Activated T-helper 17 cell treated with anti-CD3 and anti-CD28 coated beads, Interleukin-2, amount 50 U/mL, for 72 hours (primary cell): ENCODE data around the gene FBP1. TPM values are rescaled to one million over a fixed set of nuclear protein-coding genes. Genes with fewer than 3 reads are reported as not detected.
A peak's percentile ranks its signal among the peaks of the same experiment; 100 is the strongest.

ENCODE experiments used
- ATAC-seq: fragments of 150-1000 bp; cut with Tn5 transposase; replicated peaks from 2 replicates; pipeline ENCODE4 v1.10.0; 2021; ENCODE audit warnings: mild to moderate bottlenecking, moderate library complexity
- H3K27ac Mint-ChIP-seq: one replicate; pipeline ENCODE4 v1.8.0; 2022; ENCODE audit warnings: mixed read lengths
- H3K27me3 Mint-ChIP-seq: one replicate; pipeline ENCODE4 v1.8.0; 2022; ENCODE audit warnings: mixed read lengths
- H3K36me3 Mint-ChIP-seq: one replicate; pipeline ENCODE4 v1.8.0; 2022; ENCODE audit warnings: low read depth, mild to moderate bottlenecking, mixed read lengths
- H3K4me1 Mint-ChIP-seq: one replicate; pipeline ENCODE4 v1.8.0; 2022; ENCODE audit warnings: mixed read lengths
- H3K4me3 Mint-ChIP-seq: one replicate; pipeline ENCODE4 v1.8.0; 2022; ENCODE audit warnings: mild to moderate bottlenecking, mixed read lengths
- H3K9me3 Mint-ChIP-seq: one replicate; pipeline ENCODE4 v1.8.0; 2022; ENCODE audit warnings: mixed read lengths
- total RNA-seq, 2 donors: library from RNA; stranded (reverse); gene quantifications; one replicate each; pipeline ENCODE4 v1.2.3, GENCODE V29; 2022

Gene FBP1
- total RNA-seq = under 1 TPM; 0.50 to 0.85 TPM

DNA sequence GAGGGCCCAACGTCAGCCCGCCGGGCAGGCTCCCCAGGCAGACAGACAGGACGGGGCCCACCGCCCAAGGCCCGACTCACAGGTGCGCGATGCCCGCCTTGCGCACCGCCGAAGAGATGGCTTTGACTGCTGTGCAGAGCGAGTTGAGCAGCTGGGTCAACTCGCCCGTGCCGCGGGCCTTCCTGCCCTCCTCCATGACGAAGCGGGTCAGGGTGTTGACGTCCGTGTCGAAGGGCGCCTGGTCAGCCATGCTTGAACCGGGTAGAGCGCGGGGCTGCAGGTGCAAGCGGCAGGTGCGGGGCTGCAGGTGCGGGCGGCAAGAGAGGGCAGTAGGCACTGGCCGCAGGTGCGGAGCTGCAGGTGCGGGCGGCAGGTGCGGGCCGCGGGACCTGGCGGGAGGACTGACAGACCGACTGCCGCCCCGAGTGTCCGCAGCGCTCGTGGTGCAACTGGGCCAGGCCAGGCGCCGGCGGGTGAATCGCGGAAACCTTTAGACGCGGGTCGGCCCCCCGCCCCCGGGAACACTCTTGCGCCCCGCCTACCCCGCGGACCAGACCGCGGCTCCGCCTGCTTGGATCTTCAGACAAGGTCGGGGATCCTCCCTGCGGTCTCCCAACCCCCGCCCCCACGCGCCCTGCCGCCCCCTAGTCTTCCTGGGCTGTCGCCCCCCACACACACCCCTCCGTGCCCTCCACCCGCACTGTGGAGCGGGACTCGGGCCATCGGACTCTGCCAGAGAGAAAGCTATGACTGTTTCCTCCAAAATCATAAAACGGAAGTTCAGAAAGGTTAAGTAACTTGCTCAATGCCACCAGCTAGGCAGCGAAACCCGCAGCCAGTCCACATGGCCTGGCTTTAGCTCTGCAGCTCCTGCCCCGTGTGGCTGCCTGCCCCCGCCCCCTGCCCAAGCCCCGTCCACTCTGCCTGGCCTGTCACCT, at the start of gene FBP1:
Gene FBP1 (minus strand): TSS at position 458 of the 938 bp plus-strand sequence. CDS start 208 bp downstream, at position 250.
- no peaks in the 10 kb centered on the region for H3K36me3 Mint-ChIP-seq
- no peaks in the 10 kb centered on the region for H3K9me3 Mint-ChIP-seq
- H3K4me1 Mint-ChIP-seq = peaks cover 18% of the 10 kb centered on the region
- peak; percentile 92 for ATAC-seq
- peak within 1 kb of the TSS; percentile 72 for H3K27ac Mint-ChIP-seq
- peak within 1 kb of the TSS; percentile 84 for H3K4me3 Mint-ChIP-seq
- peaks cover 8% of the 10 kb centered on the region for H3K27me3 Mint-ChIP-seq

DNA sequence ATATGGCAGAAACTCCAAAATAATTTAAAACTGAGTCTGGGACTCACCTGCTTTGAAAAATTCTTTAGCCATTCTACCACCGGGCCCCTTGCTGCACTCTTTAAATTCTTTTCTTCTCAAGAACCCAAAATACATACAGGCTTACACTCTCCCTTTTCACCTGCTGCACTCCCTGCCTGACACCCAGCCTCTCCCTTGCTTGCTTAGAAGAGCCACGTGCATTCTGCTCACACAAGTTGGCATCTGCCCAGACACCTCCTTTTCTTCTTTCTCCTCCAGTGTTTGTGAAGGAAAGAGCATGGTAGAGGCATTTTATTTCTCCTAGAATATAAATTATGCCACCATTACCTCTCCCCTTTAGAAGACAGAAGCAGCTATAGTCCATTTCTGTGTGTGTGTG, 48.1 kb upstream of the FBP1 start:
- peaks cover 13% of the 10 kb centered on the region for H3K27me3 Mint-ChIP-seq
- H3K4me1 Mint-ChIP-seq = no peaks in the 10 kb centered on the region
- H3K27ac Mint-ChIP-seq = no peak overlapping the region
- H3K9me3 Mint-ChIP-seq = no peaks in the 10 kb centered on the region
- no peak overlapping the region for H3K4me3 Mint-ChIP-seq
- H3K36me3 Mint-ChIP-seq = no peaks in the 10 kb centered on the region
- ATAC-seq = no peak

DNA sequence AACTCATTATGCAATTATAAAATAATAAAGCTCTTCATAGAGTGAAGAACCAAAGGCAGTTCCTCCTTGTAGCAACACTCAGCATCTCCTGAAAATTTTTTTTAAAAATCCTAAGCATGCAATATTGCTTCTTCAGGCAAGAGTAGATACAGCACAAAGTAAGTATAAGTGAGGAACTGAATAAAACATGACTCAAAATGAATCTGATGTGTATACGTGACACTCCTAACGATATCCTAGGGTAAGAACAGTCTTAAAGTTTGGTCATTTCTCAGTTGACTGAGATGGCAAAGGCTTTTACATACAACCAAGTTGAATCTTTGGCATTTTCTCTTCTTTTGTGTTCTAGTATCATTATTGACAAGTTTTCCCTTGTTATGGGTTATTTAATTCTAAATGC, 46.0 kb upstream of the FBP1 start:
- Mint-ChIP-seq H3K4me1 (no peaks in the 10 kb centered on the region), H3K27me3 (peaks cover 6% of the 10 kb centered on the region), H3K36me3 (no peaks in the 10 kb centered on the region), H3K4me3 (no peak overlapping the region), H3K27ac (no peak overlapping the region), H3K9me3 (no peaks in the 10 kb centered on the region)
- ATAC-seq = peak; percentile 68

DNA sequence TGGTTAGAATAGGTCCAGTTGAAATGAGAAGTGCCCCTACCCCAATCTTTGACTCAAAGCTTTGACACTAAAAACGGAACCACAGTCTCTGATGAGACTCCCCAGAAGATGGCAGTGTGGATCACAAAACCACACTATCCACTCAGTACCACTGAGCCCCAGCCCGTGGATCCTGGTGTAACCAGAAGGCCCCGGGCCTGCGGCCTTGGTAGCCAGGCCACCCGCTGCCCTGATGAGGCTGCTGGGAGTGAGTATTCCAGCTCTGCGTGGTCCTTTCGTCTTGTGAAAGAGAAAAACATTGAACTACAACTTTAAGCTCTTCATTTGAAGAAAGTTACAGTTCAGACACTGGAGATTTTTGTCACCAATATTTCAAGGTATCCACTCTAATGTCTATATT, 42.2 kb upstream of the FBP1 start:
- peak; percentile 95 for ATAC-seq
- H3K9me3 Mint-ChIP-seq = no peaks in the 10 kb centered on the region
- H3K4me1 Mint-ChIP-seq = no peaks in the 10 kb centered on the region
- peaks cover 14% of the 10 kb centered on the region for H3K27me3 Mint-ChIP-seq
- peak overlapping the region; percentile 57 for H3K27ac Mint-ChIP-seq
- peak overlapping the region; percentile 8 for H3K4me3 Mint-ChIP-seq
- no peaks in the 10 kb centered on the region for H3K36me3 Mint-ChIP-seq

DNA sequence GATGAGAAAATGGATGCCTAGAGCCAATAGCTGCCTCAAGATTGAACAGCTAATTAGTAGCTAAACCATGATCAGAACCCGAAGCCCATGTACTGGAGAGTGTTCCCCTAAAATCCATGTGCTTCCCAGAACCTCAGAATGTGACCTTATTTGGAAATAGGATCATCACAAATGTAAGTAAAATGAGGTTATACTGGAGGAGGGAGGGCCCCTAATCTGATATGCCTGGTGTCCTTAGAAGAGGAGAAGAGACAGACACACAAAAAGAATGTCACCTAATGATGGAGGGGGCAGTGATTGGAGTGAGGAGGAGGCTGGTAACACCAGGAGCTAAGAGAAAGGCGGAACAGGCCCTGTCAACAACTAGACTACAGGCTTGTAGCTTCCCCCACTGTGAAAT, 41.3 kb upstream of the FBP1 start:
- no peaks in the 10 kb centered on the region for H3K4me1 Mint-ChIP-seq
- no peaks in the 10 kb centered on the region for H3K36me3 Mint-ChIP-seq
- ATAC-seq = no peak
- no peak overlapping the region for H3K4me3 Mint-ChIP-seq
- H3K27me3 Mint-ChIP-seq = peaks cover 8% of the 10 kb centered on the region
- H3K9me3 Mint-ChIP-seq = no peaks in the 10 kb centered on the region
- no peak overlapping the region for H3K27ac Mint-ChIP-seq

DNA sequence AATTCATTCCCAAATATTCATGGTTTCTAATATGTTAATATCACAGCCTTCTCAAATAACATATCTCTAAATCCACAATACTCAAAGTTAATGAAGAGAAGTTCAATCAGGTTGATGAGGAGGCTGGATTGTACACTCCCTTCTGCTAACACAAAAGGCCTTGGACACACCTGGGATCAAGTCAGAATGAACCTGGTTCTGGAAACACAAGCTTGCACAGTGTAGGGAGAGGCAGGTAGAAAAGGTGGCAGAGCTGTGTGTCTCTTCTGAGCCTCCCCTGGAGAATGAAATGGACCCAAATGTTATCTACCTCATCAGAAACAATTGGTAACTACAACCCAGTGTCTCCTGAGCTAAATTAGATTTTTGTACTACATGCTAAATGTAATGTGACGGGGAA, 40.7 kb upstream of the FBP1 start:
- Mint-ChIP-seq H3K9me3 (no peaks in the 10 kb centered on the region), H3K4me3 (no peak overlapping the region), H3K27me3 (peaks cover 8% of the 10 kb centered on the region), H3K36me3 (no peaks in the 10 kb centered on the region), H3K4me1 (no peaks in the 10 kb centered on the region), H3K27ac (no peak overlapping the region)
- ATAC-seq = no peak

DNA sequence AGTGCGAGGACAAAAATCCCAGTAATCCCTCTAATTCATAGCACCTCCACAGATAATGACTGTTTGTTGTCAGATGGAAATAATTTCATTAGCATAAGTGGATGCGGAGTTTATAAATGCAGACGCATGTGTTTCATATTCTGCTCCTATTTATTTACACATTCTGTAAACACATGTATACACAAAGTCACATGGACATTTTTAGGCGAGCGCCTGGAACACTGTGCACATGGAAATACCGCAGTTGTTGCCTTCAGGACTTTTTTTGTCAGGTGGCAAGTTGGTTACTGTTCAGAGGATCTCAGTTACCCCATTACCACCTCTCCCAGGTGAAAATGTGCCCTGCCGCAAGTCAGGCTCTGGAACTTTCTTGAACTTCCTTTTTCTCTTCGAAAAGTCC, 40.3 kb upstream of the FBP1 start:
- Mint-ChIP-seq H3K27ac (no peak overlapping the region), H3K27me3 (peaks cover 8% of the 10 kb centered on the region), H3K4me3 (no peak overlapping the region), H3K36me3 (no peaks in the 10 kb centered on the region), H3K4me1 (no peaks in the 10 kb centered on the region), H3K9me3 (no peaks in the 10 kb centered on the region)
- no peak for ATAC-seq

DNA sequence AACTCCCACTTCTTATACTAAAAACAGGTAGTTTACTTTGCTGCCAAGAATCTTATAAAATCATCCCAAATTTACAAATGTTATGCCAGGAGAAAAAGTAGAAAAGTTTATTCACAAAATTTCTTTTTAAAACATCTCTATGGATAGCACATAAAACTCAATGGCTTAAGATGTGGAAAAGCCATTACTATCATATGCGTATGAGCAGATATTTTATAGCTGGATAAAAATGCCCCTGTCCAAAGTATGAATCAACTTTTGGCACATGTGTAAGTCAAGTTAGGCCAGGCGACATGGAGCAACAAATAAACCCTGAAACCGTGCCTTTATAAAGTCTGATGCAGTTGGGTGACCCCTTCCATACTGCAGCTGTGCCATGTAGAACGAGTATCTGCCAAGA, 38.6 kb upstream of the FBP1 start:
- Mint-ChIP-seq H3K36me3 (no peaks in the 10 kb centered on the region), H3K4me1 (no peaks in the 10 kb centered on the region), H3K27me3 (peaks cover 8% of the 10 kb centered on the region), H3K9me3 (no peaks in the 10 kb centered on the region), H3K27ac (no peak overlapping the region), H3K4me3 (no peak overlapping the region)
- no peak for ATAC-seq

DNA sequence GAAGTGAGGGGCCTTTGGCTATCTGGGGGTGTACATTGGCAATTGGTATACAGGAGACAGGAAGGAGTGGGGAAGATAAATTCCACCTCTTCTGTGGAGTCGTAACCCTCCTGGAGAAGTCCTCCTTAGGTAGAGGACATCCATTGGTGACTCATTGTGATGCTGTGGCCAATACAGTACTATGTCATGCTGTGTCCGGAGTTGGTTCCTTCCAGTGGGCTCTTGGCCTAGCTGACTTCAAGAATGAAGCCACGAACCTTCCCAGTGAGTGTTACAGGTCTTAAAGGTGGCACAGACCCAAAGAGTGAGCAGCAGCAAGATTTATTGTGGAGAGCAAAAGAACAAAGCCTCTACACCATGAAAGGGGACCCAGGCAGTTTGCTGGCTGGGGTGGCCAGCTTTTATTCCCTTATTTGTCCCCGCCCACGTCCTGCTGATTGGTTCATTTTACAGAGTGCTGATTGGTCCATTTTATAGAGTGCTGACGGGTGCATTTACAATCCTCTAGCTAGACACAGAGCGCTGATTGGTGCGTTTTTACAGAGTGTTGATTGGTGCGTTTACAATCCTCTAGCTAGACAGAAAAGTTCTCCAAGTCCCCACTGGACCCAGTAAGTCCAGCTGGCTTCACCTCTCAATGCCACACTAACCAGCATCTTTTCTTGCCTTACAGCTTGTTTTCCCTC, 37.3 kb upstream of the FBP1 start:
- Mint-ChIP-seq H3K36me3 (no peaks in the 10 kb centered on the region), H3K4me1 (no peaks in the 10 kb centered on the region), H3K27ac (no peak overlapping the region), H3K4me3 (no peak overlapping the region), H3K27me3 (peaks cover 8% of the 10 kb centered on the region), H3K9me3 (no peaks in the 10 kb centered on the region)
- ATAC-seq = no peak

DNA sequence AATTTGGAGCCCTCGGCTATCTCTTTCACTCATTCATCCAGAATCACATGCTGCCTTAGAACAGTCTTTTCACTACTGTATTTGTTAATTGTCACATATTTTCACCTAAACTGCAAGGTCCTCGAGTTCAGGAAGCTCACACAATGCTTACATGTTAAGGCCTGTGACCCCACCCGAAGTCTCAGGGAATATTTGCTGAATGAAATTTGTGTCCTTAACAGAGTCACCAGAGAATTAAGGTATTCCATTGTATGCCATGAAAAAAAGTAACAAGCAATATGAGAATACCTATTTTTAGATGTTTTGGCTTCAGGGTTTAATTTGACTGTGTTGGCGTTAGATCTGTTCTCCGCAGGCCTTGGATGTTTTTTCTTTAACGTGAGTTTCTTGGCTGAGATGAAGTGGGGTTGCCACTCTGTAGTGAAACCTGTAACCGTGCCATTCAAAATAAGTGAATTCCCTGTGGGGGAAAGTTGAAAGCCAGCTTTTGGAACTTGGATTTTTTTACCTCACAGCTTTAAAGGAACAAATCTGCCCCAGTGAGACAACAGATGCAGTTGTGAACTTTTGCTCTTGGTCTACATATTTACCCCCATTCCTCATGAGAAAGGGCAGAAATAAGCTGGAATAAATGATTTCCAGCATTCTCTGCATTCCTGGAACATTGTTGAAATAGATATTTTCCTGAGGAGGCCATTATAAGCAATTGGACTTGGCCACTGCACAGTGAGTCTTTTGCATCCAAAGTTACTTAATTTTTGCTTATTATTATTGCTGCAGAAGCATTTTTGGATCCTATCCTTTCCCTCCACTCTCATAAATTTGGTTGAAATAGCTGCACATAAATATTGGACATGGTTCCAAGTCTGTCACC, 35.9 kb upstream of the FBP1 start:
- no peak for ATAC-seq
- H3K9me3 Mint-ChIP-seq = no peaks in the 10 kb centered on the region
- no peaks in the 10 kb centered on the region for H3K4me1 Mint-ChIP-seq
- no peak overlapping the region for H3K4me3 Mint-ChIP-seq
- no peak overlapping the region for H3K27ac Mint-ChIP-seq
- no peaks in the 10 kb centered on the region for H3K36me3 Mint-ChIP-seq
- peaks cover 8% of the 10 kb centered on the region for H3K27me3 Mint-ChIP-seq

DNA sequence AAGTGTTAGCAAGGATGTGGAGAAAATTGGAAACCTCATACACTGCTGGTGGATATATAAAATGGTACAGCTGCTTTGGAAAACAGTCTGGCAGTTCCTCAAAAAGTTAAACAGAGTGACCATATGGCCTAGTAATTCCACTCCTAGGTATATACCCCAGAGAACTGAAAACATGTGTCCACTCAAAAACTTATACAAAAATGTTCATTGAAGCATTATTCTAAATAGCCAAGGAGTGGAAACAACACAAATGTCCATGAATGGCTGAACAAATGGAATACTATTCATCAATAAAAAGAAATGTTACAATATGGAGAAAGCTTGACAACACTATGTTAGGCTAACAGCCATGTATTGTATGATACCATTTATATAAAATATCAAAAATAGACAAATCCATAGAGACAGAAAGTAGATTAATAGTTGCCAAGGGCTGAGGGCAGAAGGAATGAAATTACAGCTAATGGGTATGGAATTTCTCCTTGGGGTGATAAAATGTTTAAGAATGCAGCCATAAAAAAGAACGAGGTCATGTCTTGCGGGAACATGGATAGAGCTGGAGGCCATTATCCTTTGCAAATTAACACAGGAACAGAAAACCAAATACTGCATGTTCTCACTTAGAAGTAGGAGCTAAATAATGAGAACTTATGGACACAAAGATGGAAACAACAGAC, 33.6 kb upstream of the FBP1 start:
- H3K4me3 Mint-ChIP-seq = no peak overlapping the region
- no peak overlapping the region for H3K27ac Mint-ChIP-seq
- no peaks in the 10 kb centered on the region for H3K9me3 Mint-ChIP-seq
- no peak for ATAC-seq
- peaks cover 6% of the 10 kb centered on the region for H3K4me1 Mint-ChIP-seq
- no peaks in the 10 kb centered on the region for H3K36me3 Mint-ChIP-seq
- H3K27me3 Mint-ChIP-seq = no peaks in the 10 kb centered on the region

DNA sequence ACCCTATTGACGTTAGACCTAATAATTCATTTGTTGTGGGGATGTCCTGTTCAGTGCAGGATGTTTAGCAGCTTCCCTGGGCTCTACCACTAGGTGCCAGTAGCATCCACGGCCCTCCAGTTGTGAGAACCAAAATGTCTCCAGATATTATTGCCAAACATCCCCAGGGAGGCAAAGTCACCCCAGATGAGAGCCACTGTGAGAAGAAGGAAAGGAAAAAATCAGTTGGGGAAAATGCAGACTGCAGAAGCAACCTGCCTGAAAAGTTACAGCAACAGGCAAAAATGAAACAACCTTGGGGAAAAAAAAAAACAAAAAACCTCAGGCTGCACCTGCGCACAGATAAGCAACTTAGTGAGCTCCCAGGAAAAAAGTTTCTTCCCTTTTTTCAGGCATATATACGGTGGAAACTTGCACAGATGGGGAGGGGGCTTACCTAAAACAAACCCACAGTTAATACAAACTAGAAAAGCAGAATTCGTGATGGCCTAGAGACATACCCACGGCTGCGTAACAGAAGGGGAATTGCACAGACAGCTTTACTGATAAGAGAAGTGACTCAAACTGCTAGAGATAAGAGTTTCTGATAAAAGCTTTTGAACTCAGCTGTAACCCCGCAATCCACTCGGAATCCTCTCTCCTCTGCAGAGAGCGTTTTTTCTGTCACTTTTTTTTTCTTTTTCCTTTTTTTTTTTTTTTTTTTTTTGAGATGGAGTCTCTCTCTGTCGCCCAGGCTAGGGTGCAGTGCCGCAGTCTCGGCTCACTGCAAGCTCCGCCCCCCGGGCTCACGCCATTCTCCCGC, 29.8 kb upstream of the FBP1 start:
- peak overlapping the region; percentile 82 for H3K4me3 Mint-ChIP-seq
- peaks cover 9% of the 10 kb centered on the region for H3K27me3 Mint-ChIP-seq
- no peaks in the 10 kb centered on the region for H3K9me3 Mint-ChIP-seq
- peak; percentile 87 for ATAC-seq
- peaks cover 6% of the 10 kb centered on the region for H3K4me1 Mint-ChIP-seq
- H3K27ac Mint-ChIP-seq = peak overlapping the region; percentile 60
- H3K36me3 Mint-ChIP-seq = no peaks in the 10 kb centered on the region

DNA sequence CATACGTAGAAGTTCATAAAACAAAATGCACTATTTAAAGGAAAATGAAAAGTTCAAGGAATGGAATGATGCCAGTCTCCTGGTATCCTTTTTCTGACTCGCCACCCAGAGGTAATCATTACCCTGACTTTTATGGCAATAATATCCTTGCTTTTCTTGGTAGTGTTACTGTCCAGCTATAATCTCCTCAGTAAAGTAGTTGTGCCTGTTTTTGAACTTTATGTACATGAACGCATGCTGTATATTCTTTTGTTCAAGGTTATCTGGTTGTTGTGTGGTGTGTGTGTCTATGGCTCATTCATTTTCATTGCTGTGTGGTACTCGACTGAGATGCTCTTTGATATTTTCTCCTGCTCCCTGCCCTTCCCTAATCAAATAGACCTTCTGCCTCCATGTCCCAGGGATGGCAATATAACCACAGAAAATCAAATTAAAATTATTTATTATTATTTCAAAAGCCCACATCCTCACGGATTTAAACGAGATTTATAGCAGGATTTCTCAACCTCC, 29.2 kb upstream of the FBP1 start:
- Mint-ChIP-seq H3K27me3 (peaks cover 14% of the 10 kb centered on the region), H3K36me3 (no peaks in the 10 kb centered on the region), H3K4me3 (peak overlapping the region; percentile 82), H3K27ac (peak overlapping the region; percentile 60), H3K4me1 (peaks cover 6% of the 10 kb centered on the region), H3K9me3 (no peaks in the 10 kb centered on the region)
- ATAC-seq = no peak
